Fibroblast of villous mesenchyme (primary cell): ENCODE results near the gene SLC24A3. TPM values are rescaled to one million over a fixed set of nuclear protein-coding genes. Genes with fewer than 3 reads are reported as not detected.

Experiments used
- DNase-seq: peaks from one replicate; pipeline ENCODE4 v3.0.0-alpha.2; 2010; ENCODE audit warnings: low read depth
- H3K4me3 ChIP-seq: 2 replicates; pipeline ENCODE4 v1.5.1; 2011; ENCODE audit warnings: low read depth, mild to moderate bottlenecking, low read length
- CTCF ChIP-seq: IDR thresholded peaks from 2 replicates; pipeline ENCODE4 v1.5.1; 2012; ENCODE audit warnings: low read depth, mild to moderate bottlenecking, low read length; ENCODE audit not compliant: insufficient read depth
- total RNA-seq: library from RNA; depleted of rRNA; stranded (reverse); fragments of >200 nt; gene quantifications from 2 replicates; pipeline ENCODE4 v1.2.3, GENCODE V29; 2012

The SLC24A3 gene
- total RNA-seq, 1 donor: 0.86 TPM

- H3K4me3 ChIP-seq: no peak overlapping the region
- no peak for TF ChIP-seq CTCF
- no peak for DNase-seq
Observed at GRCh38 chr20:19497064-19497463, 284.6 kb downstream of the SLC24A3 start.

GRCh38 chr20:19498756-19499155, 286.3 kb downstream of the SLC24A3 start:
- no peak overlapping the region for H3K4me3 ChIP-seq
- TF ChIP-seq CTCF: no peak
- no peak for DNase-seq

GRCh38 chr20:19501476-19502115, 289.2 kb downstream of the SLC24A3 start:
- no peak for DNase-seq
- no peak for TF ChIP-seq CTCF
- H3K4me3 ChIP-seq: no peak overlapping the region

- no peak for TF ChIP-seq CTCF
- no peak overlapping the region for H3K4me3 ChIP-seq
- no peak for DNase-seq
Observed at GRCh38 chr20:19502169-19502568, 289.7 kb downstream of the SLC24A3 start.

- no peak for TF ChIP-seq CTCF
- no peak overlapping the region for H3K4me3 ChIP-seq
- no peak for DNase-seq
Observed at GRCh38 chr20:19504251-19504650, 291.8 kb downstream of the SLC24A3 start.

GRCh38 chr20:19506021-19506420, 293.6 kb downstream of the SLC24A3 start:
- peak; percentile 3 for DNase-seq
- H3K4me3 ChIP-seq: no peak overlapping the region
- no peak for TF ChIP-seq CTCF

- no peak for DNase-seq
- no peak for TF ChIP-seq CTCF
- no peak overlapping the region for H3K4me3 ChIP-seq
Observed at GRCh38 chr20:19508449-19508848, 296.0 kb downstream of the SLC24A3 start.
